K562 (cell line): ENCODE results near the gene VPS4A. TPM values are rescaled to one million over a fixed set of nuclear protein-coding genes. Genes with fewer than 3 reads are reported as not detected.
A peak's percentile ranks its signal among the peaks of the same experiment; 100 is the strongest.

Source experiments
- ATAC-seq: fragments of 200-7000 bp; cut with Tn5 transposase; 3 replicates; pipeline ENCODE4 v1.9.1; 2020; ENCODE audit warnings: moderate library complexity
- BruUV-seq: library from RNA; stranded (reverse); fragments of 400-500 nt; replicated peaks from 2 replicates; lab custom pipeline; 2021; lab: Mats Ljungman, UMichigan
- CTCF ChIA-PET: fragments of 300-600 bp; formaldehyde crosslinking; extraction: SDS; loops from one replicate; lab custom pipeline; 2021; ENCODE audit warnings: low intra/inter-chr PET ratio; lab: Yijun Ruan, JAX
- POLR2A ChIA-PET: fragments of 300-600, 350-650 bp; sonication (Branson Sonifier 250); formaldehyde crosslinking; extraction: SDS; loops from one replicate; lab custom pipeline; 2021; ENCODE audit warnings: antibody characterized with exemption, inconsistent platforms; lab: Yijun Ruan, JAX
- DNase-seq, 4 experiments: peaks; one replicate each; pipeline versions ENCODE4 v3.0.0 to v3.0.0-alpha.2; 2011 to 2018; ENCODE audit warnings: low spot score in 3 of 4, mixed read lengths in 3 of 4; ENCODE audit errors: extremely low read depth in 1 of 4
- FAIRE-seq: peaks from 2 replicates; lab custom pipeline; 2011; peaks lifted over from hg19 to GRCh38; lab: Jason Lieb, UNC
- H2AFZ ChIP-seq: 2 replicates; pipeline ENCODE4 v1.6.0; 2011; ENCODE audit warnings: low read depth, low read length, control low read depth, inconsistent platforms
- H3K27ac ChIP-seq: fragments of 200-600 bp; 3 replicates; pipeline ENCODE4 v1.8.0; 2011; ENCODE audit warnings: low read depth, mild to moderate bottlenecking, control low read depth, inconsistent platforms, low read length, moderate library complexity, mixed read lengths; ENCODE audit errors: extremely low read depth
- H3K27me3 ChIP-seq, 2 experiments: fragments of 300-600 bp in 1 of 2; 2 replicates in 1 of 2; 3 replicates in 1 of 2; pipeline versions ENCODE4 v1.6.0 to v1.8.0; 2011; ENCODE audit warnings: inconsistent platforms in 2 of 2, low read length in 2 of 2, mild to moderate bottlenecking in 1 of 2, mixed read lengths in 1 of 2, moderate library complexity in 1 of 2; ENCODE audit not compliant: control insufficient read depth in 2 of 2, insufficient read depth in 2 of 2
- H3K36me3 ChIP-seq: fragments of 300-600 bp; 3 replicates; pipeline ENCODE4 v1.8.0; 2011; ENCODE audit warnings: mild to moderate bottlenecking, low read length, inconsistent platforms; ENCODE audit not compliant: control insufficient read depth, insufficient read depth
- H3K4me1 ChIP-seq, 2 experiments: fragments of 200-600 bp in 1 of 2; replicated peaks in 1 of 2; 2 replicates in 1 of 2; 3 replicates in 1 of 2; pipeline versions ENCODE4 v1.5.1 to v1.8.0; 2011; ENCODE audit warnings: inconsistent platforms in 2 of 2, low read length in 2 of 2, mild to moderate bottlenecking in 1 of 2, mixed read lengths in 1 of 2, moderate library complexity in 1 of 2; ENCODE audit not compliant: control insufficient read depth in 2 of 2, insufficient read depth in 2 of 2
- H3K4me2 ChIP-seq: 2 replicates; pipeline ENCODE4 v1.6.1; 2011; ENCODE audit warnings: low read length, control low read depth, inconsistent platforms, mixed read lengths; ENCODE audit not compliant: insufficient read depth
- H3K4me3 ChIP-seq: fragments of 200-600 bp; sonication (generic), shearing (Covaris generic); 2 replicates; pipeline ENCODE4 v1.5.1; 2016; ENCODE audit warnings: control low read depth, inconsistent platforms
- H3K79me2 ChIP-seq: fragments of 200-600 bp; 3 replicates; pipeline ENCODE4 v1.8.0; 2011; ENCODE audit warnings: low read length, inconsistent platforms; ENCODE audit not compliant: control insufficient read depth, insufficient read depth
- H3K9ac ChIP-seq, 2 experiments: 2 replicates each; pipeline versions ENCODE4 v1.6.0 to v1.6.1; 2011; ENCODE audit warnings: low read depth in 2 of 2, low read length in 2 of 2, control low read depth in 1 of 2, inconsistent platforms in 1 of 2, mild to moderate bottlenecking in 1 of 2, mixed read lengths in 1 of 2; ENCODE audit not compliant: insufficient read depth in 1 of 2
- H3K9me1 ChIP-seq: one replicate; pipeline ENCODE4 v1.6.0; 2011; ENCODE audit warnings: inconsistent platforms, mild to moderate bottlenecking, low read length, moderate library complexity; ENCODE audit not compliant: control insufficient read depth, insufficient read depth
- H3K9me3 ChIP-seq: replicated peaks from 2 replicates; pipeline ENCODE4 v1.5.1; 2011; ENCODE audit warnings: low read depth, low read length, inconsistent platforms; ENCODE audit not compliant: control insufficient read depth, insufficient read depth
- H4K20me1 ChIP-seq: replicated peaks from 2 replicates; pipeline ENCODE4 v1.6.1; 2011; ENCODE audit warnings: low read length, inconsistent platforms, mixed read lengths; ENCODE audit not compliant: control insufficient read depth, insufficient read depth
- ARHGAP35 ChIP-seq: fragments of 450-650 bp; IDR thresholded peaks from 2 replicates; pipeline ENCODE4 v1.6.1; 2018; ENCODE audit not compliant: partially characterized antibody
- NFIC ChIP-seq: fragments of 450-650 bp; IDR thresholded peaks from 2 replicates; pipeline ENCODE4 v1.6.1; 2017; ENCODE audit warnings: mild to moderate bottlenecking, inconsistent platforms
- POLR2A ChIP-seq: fragments of 450-650 bp; conservative IDR thresholded peaks from 2 replicates; pipeline ENCODE4 v1.6.1; 2016
- POLR2G ChIP-seq: fragments of 200-400 bp; formaldehyde crosslinking; IDR thresholded peaks from 2 replicates; pipeline ENCODE4 v1.6.1; 2017; ENCODE audit warnings: low read depth, mild to moderate bottlenecking, antibody characterized with exemption, low read length, moderate library complexity
- RBFOX2 ChIP-seq: fragments of 200-400 bp; formaldehyde crosslinking; IDR thresholded peaks from 2 replicates; pipeline ENCODE4 v1.6.1; 2017; ENCODE audit warnings: low read depth, mild to moderate bottlenecking, low read length, moderate library complexity
- RBM22 ChIP-seq: fragments of 200-400 bp; formaldehyde crosslinking; IDR thresholded peaks from 2 replicates; pipeline ENCODE4 v1.6.1; 2018; ENCODE audit warnings: low read length, low read depth; ENCODE audit not compliant: poor library complexity, severe bottlenecking
- WGBS: fragments of 100-300 bp; shearing (Covaris generic); methylation state at CpG from one replicate; pipeline ENCODE4 v1.1.6; 2016; ENCODE audit warnings: low coverage, mixed read lengths; ENCODE audit not compliant: insufficient coverage; ENCODE audit errors: missing lambda C conversion rate; 5-methylcytosine and 5-hydroxymethylcytosine counted together
- in situ Hi-C: fragments of 300-500 bp; cut with MboI; formaldehyde crosslinking; loops from 4 replicates; pipeline ENCODE4 v1.15.0; 2018; ENCODE audit warnings: inconsistent platforms, mixed read lengths
- intact Hi-C: fragments of 100-400 bp; cut with micrococcal nuclease; formaldehyde crosslinking; loops from 2 replicates; pipeline ENCODE4 v1.14.2; 2022
- polyA plus RNA-seq, 8 experiments: library from polyadenylated mRNA; depleted of rRNA in 4 of 8; stranded (reverse) in 5 of 8; unstranded in 3 of 8; fragments of >200 nt; fragmentation: Nextera tagmentation in 2 of 8; fragmentation: Illumina TruSeq in 1 of 8; extraction: Ambion mirVana in 2 of 8; extraction: Trizol in 1 of 8; gene quantifications; 2 replicates each; pipeline versions ENCODE4 v1.2.1 to v1.2.3, GENCODE V29; 2011 to 2014; ENCODE audit warnings: inconsistent platforms in 1 of 8, missing spikeins in 1 of 8
- total RNA-seq, 7 experiments: library from RNA; depleted of rRNA in 6 of 7; stranded (reverse); fragments of >200 nt in 6 of 7; fragmentation: Illumina TruSeq in 2 of 7; extraction: Trizol in 2 of 7; gene quantifications; 2 replicates each; pipeline versions ENCODE4 v1.2.1 to v1.2.3, GENCODE V29; 2011 to 2021; ENCODE audit warnings: low replicate concordance in 1 of 7
- TF ChIP-seq, protein P1 (sequence below): fragments of 150-350 bp; IDR thresholded peaks from 2 replicates; pipeline ENCODE4 v1.6.1; 2014; ENCODE audit warnings: low read depth, mild to moderate bottlenecking, low read length, borderline replicate concordance

The VPS4A gene
- total and polyA plus RNA-seq, 9 of the 15 experiments (the other 6 are each of a cell fraction or from before 2014, with no cell fraction given) = 7.6 to 45.4 (median 29.9) TPM

DNA sequence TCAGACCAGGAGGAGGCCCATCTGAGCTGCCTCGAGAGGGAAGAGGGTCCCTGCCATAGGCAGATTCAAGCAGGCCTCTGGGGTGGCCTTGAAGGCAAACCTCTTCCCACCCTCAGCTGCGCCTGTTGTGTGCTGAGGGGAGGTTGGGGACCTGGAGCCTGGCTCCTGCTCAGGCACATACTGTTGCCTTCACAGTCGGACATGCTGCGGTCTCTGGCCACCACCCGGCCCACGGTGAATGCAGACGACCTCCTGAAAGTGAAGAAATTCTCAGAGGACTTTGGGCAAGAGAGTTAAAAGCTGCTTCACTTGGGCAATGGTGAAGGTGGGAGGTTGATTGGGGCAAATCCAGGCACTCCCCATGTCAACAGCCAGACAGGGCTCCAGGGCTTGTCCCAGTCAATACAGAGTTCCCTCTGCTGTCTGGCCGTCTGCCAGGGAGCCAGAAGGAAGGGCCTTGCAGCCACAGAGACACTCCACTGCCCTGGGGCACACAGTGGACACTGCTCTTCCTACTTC, 12.9 kb downstream of the VPS4A start:
- 89% methylated on average over 7 of the region's 8 CpGs for WGBS
- ATAC-seq (peak; percentile 23), FAIRE-seq (peak; percentile 11), DNase-seq (peak in 1 of 4 experiments; percentile 26)
- TF ChIP-seq POLR2A = peak; percentile 25; the same call in 1 of the 2 replicates
- peak; percentile 14 for TF ChIP-seq RBM22
- TF ChIP-seq RBFOX2 = peak; percentile 58
- TF ChIP-seq, protein P1, sequence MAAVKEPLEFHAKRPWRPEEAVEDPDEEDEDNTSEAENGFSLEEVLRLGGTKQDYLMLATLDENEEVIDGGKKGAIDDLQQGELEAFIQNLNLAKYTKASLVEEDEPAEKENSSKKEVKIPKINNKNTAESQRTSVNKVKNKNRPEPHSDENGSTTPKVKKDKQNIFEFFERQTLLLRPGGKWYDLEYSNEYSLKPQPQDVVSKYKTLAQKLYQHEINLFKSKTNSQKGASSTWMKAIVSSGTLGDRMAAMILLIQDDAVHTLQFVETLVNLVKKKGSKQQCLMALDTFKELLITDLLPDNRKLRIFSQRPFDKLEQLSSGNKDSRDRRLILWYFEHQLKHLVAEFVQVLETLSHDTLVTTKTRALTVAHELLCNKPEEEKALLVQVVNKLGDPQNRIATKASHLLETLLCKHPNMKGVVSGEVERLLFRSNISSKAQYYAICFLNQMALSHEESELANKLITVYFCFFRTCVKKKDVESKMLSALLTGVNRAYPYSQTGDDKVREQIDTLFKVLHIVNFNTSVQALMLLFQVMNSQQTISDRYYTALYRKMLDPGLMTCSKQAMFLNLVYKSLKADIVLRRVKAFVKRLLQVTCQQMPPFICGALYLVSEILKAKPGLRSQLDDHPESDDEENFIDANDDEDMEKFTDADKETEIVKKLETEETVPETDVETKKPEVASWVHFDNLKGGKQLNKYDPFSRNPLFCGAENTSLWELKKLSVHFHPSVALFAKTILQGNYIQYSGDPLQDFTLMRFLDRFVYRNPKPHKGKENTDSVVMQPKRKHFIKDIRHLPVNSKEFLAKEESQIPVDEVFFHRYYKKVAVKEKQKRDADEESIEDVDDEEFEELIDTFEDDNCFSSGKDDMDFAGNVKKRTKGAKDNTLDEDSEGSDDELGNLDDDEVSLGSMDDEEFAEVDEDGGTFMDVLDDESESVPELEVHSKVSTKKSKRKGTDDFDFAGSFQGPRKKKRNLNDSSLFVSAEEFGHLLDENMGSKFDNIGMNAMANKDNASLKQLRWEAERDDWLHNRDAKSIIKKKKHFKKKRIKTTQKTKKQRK = no peak
- no peak for TF ChIP-seq ARHGAP35
- peak; percentile 80 for TF ChIP-seq NFIC
- TF ChIP-seq POLR2G = peak; percentile 62; the same call in 1 of the 2 replicates
- no peaks in the 10 kb centered on the region for H3K27me3 ChIP-seq
- ChIA-PET POLR2A (interaction anchor here (0.6 to 2.4 kb wide), 5 partner anchors 9 to 458 kb away, joined by 4 to 7 read pairs (median 4); no protein-coding TSS in a partner anchor), CTCF (no interaction called here)
- no peak overlapping the region for H3K4me2 ChIP-seq
- H3K4me3 ChIP-seq = no peak overlapping the region
- intact Hi-C loops = no loop called here
- peaks cover 96% of the 10 kb centered on the region for H3K36me3 ChIP-seq
- H3K79me2 ChIP-seq = peaks cover 76% of the 10 kb centered on the region
- in situ Hi-C loops = no loop called here
- H3K9me1 ChIP-seq = no peaks in the 10 kb centered on the region
- H2AFZ ChIP-seq = no peak overlapping the region
- H3K4me1 ChIP-seq = peaks cover 18 to 48% of the 10 kb centered on the region in 2 experiments; a peak in 4 of 5 replicates
- H4K20me1 ChIP-seq = peaks cover 37% of the 10 kb centered on the region
- H3K9me3 ChIP-seq = no peaks in the 10 kb centered on the region
- peak overlapping the region in 1 of 2 experiments; percentile 41; a peak in 2 of 4 replicates for H3K9ac ChIP-seq
- no TSS peak for BruUV-seq
- H3K27ac ChIP-seq = no peak overlapping the region
